Cardiac fibroblast (primary cell): Measurements from ENCODE around the gene RIC8A.

Experiments used
- DNase-seq, 2 donors: peaks; one replicate each; pipeline versions ENCODE4 v3.0.0 to v3.0.0-alpha.2; 2010; ENCODE audit warnings: low read depth in 2 of 2
- H3K4me3 ChIP-seq, 2 donors: replicated peaks in 1 of 2; 1 replicate in 1 of 2; 2 replicates in 1 of 2; pipeline ENCODE4 v1.5.1; 2011; ENCODE audit warnings: low read depth in 2 of 2, low read length in 2 of 2, mild to moderate bottlenecking in 2 of 2, moderate library complexity in 1 of 2
- TF ChIP-seq, protein P1 (sequence below): IDR thresholded peaks from one replicate; pipeline ENCODE4 v1.5.1; 2011; ENCODE audit warnings: low read depth, mild to moderate bottlenecking, low read length, inconsistent platforms

The RIC8A gene

DNA sequence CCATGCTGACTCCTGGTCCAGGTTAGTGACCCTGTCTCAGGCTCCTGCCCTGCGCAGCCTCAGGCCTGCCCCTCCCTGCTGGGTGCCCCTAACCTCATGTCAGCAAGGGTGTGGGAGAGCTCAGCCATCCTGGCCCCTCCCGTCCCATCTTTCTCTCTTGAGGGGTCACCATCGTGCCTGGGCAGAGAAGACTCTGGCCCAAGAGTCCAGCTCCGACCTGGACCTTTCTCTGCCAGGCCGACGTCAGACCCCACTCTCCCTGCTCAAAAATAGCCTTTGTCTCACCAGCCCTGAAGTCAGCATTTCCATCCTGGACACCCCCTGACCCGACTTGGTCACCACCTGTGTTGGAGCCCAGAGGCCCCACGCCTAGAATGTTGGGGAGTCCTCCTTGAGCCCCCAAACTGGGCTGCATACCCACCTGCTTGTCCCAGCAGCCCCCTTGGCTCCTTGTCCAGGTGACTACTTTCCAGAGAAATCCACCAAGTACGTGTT, 9.7 kb upstream of the RIC8A start:
- no peak overlapping the region for H3K4me3 ChIP-seq
- TF ChIP-seq, protein P1, sequence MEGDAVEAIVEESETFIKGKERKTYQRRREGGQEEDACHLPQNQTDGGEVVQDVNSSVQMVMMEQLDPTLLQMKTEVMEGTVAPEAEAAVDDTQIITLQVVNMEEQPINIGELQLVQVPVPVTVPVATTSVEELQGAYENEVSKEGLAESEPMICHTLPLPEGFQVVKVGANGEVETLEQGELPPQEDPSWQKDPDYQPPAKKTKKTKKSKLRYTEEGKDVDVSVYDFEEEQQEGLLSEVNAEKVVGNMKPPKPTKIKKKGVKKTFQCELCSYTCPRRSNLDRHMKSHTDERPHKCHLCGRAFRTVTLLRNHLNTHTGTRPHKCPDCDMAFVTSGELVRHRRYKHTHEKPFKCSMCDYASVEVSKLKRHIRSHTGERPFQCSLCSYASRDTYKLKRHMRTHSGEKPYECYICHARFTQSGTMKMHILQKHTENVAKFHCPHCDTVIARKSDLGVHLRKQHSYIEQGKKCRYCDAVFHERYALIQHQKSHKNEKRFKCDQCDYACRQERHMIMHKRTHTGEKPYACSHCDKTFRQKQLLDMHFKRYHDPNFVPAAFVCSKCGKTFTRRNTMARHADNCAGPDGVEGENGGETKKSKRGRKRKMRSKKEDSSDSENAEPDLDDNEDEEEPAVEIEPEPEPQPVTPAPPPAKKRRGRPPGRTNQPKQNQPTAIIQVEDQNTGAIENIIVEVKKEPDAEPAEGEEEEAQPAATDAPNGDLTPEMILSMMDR: no peak
- DNase-seq: no peak

GRCh38 chr11:198236-198806, 9.2 kb upstream of the RIC8A start:
- DNase-seq: no peak
- no peak overlapping the region for H3K4me3 ChIP-seq
- TF ChIP-seq, protein P1: no peak

DNA sequence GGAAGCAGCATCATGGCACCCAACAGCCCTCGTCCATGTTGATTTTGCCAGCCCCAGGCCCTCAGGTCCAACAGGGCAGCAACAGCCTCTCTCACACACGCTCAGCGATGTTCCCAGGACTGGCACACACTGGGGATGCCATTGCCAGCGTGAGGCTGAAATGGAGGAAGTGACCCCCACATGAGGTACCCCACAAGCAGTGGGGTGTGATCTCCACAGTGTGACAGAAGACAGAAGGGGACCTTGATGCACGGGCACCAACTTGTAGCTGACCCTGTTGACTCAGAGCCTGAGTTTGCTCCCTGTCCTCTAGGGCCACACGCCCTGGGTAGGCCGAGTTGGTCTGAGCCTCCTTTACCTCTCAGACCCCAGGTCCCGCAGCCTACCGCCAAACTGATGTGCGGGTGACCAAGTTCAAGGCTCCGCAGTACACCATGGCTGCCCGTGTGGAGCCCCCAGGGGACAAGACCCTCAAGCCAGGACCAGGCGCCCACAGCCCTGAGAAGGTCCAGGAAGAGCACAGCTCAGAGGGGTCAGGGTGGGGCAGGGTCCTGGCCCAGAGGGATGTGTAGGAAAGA, 8.4 kb upstream of the RIC8A start:
- no peak for DNase-seq

GRCh38 chr11:199782-200181, 7.7 kb upstream of the RIC8A start:
- TF ChIP-seq, protein P1: no peak
- no peak for DNase-seq
- no peak overlapping the region for H3K4me3 ChIP-seq

More for the DNA sequence above, 8.4 kb upstream of the RIC8A start:
- H3K4me3 ChIP-seq: no peak overlapping the region
- TF ChIP-seq, protein P1: no peak

- TF ChIP-seq, protein P1: no peak
- no peak for DNase-seq
- H3K4me3 ChIP-seq: no peak overlapping the region
These were observed 7.1 kb upstream of the RIC8A start for GRCh38 chr11:200224-201003.

GRCh38 chr11:201966-202365, 5.5 kb upstream of the RIC8A start:
- TF ChIP-seq, protein P1: no peak
- no peak overlapping the region for H3K4me3 ChIP-seq
- no peak for DNase-seq
